MV-4-11 (cell line): Measurements from ENCODE around the gene CLCF1.

ENCODE experiments used
- DNase-seq: peaks from one replicate; lab custom pipeline; 2025; lab: John Stamatoyannopoulos, UW

The CLCF1 gene

GRCh38 chr11:67372993-67373647 is at the start of gene CLCF1:
TSS of gene CLCF1 (minus strand) at chr11:67373598. CDS start at chr11:67373539, 59 bp downstream.
- DNase-seq: no peak

GRCh38 chr11:67422891-67423290 is 49.5 kb upstream of the CLCF1 start:
- no peak for DNase-seq

- no peak for DNase-seq
Observed at GRCh38 chr11:67421430-67422031, 48.1 kb upstream of the CLCF1 start.

DNA sequence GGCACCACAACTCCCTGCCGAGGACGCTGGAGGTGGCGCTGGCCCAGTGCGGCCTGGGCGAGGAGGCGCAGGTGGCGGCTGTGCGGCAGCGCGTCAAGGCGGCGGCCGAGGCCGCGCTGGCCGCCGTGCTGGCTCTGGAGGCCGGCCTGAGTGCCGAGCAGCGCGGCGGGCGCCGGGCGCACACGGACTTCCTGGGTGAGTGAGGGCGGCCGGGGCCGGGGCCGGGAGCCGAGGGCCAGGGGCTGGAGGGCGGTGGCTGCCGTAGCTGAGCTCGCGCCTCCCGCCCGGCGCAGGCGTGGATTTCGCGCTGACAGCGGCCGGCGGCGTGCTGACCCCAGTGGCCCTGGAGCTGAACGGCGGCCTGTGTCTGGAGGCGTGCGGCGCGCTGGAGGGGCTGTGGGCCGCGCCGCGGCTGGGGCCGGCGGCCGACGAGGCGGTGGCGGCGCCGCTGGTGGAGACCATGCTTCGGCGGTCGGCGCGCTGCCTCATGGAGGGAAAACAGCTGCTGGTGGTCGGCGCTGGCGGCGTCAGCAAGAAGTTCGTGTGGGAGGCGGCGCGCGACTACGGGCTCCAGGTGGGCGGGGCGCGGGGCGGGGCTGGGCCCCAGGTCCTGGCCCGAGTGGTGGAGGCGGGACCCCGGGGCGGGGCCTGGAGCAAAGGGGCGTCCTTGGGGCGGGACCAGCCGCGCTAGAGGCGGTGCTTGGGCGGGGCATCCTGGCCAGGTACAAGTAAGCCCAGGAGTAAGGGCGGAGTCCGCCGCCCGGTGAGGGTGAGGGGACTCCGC is 47.4 kb upstream of the CLCF1 start:
- DNase-seq: peak; percentile 80

DNA sequence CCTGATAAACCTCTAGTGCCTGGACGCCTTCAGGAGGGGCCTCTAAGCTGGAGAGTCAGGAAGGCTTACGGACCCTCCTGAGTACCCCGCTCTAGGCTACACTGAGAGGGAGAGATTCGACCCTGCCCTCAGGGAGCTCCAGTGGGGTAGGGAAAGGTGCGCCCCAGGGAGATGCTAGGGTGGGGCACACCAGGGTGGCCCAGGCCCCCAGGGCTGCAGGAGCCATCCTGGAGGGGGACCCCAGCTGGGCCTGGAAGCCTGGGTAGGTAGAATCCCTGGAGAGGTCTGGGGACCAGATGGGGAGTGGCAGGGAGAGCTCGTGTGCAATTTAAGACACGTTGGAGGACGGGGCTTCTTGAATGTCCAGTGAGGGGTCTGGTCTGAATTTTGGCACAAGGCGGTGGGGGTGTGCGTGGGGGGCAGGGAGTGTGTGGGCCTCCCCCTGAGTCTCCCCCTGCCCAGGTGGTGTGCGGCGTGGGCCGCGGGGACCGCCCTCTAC is 46.8 kb upstream of the CLCF1 start:
- DNase-seq: no peak

GRCh38 chr11:67419325-67420049 is 46.1 kb upstream of the CLCF1 start:
- no peak for DNase-seq

- DNase-seq: peak; percentile 22
Observed at GRCh38 chr11:67418476-67419281, 45.3 kb upstream of the CLCF1 start.

DNA sequence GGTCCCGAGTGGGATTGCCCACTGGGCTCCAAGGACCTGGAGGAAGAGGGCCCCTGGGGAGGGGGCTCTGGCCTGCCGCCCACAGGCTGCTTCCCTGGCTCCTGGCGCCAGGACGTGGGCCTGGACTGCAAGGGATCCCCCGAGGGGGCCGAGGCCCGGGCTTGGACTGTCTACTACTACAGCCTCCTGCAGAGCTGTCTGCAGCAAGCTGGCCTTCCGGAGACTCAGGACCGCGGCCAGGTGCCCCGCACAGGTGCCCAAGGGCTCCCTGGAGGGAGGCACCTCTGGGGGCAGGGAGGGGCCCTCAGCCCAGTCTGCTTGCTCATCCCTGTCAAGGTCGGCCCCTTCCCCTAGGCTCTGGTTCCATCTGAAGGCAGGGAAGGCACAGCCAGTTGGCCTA is 44.0 kb upstream of the CLCF1 start:
- DNase-seq: no peak

- peak; percentile 16 for DNase-seq
Observed at GRCh38 chr11:67416416-67417335, 43.3 kb upstream of the CLCF1 start.

DNA sequence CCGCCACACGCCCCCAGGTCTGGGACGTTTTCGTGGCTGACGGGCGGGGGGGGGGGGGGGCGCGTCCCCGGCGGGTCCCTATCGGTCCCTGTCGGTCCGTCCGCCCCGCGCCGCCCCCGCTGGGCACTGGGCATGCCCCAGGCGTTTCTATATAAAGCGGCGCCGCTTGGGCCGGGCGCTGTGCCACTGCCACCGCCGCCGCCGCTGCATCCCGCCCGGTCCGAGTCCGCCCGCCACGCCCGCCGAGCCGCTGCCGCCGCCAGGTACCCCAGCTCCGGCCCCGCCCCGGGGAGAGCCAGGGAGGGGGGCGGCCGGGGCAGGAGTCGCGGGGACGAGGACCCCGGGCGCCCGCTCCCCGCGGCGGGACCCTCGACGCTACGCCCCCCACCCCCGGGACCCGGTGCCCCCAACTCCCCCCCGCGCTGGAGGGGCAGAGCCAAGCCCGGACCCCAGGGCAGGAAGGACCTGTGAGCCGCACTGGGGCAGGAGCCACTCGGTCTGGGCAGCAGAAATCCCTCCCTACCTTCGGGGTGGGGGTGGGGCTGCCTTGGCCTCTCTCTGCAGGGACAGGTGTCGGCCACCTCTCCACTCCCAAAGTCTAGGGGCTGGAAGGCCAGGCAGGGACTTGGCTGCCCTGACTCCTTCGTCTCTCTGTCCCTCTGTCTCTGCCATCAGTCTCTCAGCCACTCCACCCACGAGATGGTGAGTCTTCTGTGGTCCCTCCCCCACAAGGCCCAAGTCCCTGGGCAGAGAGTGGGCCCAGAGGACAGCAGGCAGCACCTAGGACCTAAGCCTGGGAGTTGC is 42.3 kb upstream of the CLCF1 start, which contains the start of gene CARNS1:
Gene CARNS1, plus strand, starts transcription at position 178 of the 804 bp plus-strand sequence. Its CDS starts 522 bp downstream, at position 700.
- DNase-seq: no peak

GRCh38 chr11:67413266-67413849 is 40.0 kb upstream of the CLCF1 start:
- DNase-seq: no peak

GRCh38 chr11:67412495-67413179 is 39.2 kb upstream of the CLCF1 start:
- no peak for DNase-seq

- DNase-seq: no peak
Observed at GRCh38 chr11:67411785-67412152, 38.4 kb upstream of the CLCF1 start.

DNA sequence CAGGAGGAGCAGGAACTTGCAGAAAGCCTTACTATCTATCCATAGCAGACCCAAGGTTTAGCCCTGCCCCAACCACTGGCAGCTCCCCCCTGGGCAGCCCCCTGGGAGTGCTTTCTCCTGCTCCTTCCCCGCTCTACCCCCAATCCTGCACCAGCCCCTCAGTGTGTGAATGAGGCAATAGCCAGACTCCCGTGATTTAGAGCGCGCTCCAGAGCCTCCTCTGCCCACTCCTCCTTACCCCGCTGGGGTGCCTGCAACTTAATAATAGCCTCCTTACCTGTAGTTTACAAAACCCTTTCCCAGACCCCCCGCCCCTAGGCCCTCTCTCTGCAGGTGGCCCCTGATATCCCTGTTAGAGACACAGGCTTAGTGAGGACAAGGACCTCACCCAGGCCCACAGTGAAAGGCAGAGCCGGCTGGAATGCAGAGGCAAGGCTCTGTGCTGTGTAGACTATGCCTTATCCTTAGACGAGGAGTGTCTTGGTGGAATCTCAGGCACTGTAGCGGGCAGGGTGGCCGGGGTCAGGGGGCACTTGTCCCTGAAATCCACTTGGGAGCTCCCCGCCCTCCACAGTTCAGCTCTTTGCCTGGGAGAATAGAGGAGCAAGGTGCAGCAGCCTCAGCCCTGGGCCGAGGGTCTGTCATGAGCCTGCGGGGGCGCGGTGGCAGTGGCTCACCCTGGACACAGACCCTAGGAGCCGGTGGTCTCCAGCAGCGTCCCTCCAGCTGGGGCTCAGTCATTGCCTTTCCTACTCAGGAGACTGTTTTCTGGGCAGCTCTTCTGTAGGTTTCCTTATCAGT is 37.8 kb upstream of the CLCF1 start:
- no peak for DNase-seq

DNA sequence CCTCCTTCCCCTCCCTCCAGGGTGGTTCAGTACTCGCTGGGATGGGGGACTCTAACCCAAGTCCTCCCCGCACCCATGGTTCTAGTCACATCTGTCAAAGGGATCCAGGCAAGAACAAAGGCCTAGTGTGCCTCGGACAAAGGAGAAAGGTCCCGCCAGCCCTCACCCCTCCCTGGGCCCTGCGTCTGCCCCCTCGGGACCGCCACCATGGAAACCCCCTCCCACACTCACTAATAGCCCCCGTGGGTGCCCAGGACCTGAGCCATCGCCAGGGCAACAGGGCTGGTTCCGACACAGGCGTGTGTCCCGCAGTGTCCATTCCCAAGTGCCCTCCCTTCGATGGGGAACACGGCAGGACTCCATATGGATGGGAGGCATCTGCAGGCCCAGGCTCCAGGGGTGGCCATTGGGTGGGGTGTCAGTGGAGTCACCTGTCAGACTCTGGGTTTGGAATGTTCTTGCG is 37.0 kb upstream of the CLCF1 start:
- no peak for DNase-seq

DNA sequence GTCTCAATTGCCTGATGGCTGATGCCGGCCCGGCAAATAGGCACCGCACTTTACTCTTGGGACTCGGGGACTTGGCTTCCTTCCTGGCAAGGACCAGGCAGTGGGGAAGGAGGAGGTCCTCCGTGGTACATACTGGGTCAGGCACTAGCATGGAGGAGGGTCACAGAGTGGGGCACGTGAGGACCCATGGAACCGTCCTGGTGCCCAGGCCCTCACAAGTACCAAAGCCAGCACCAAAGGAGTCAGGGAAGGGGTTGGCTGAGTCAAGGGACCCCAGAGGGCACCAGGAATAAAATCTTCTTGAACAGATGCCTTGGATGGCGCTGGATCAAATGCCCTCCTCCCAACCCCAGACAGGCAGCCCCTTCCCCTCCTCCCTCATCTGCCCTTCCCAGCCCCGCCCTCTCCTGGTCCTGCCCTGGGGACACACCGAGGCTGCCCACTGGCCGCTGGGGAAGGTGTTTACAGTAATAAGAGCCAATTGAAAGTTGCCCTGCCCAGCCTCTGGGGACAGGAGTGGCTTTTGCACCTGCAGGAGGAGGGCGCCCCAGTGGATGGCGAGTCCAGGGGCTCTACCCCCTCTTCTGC is 36.5 kb upstream of the CLCF1 start:
- DNase-seq: no peak

- peak; percentile 63 for DNase-seq
Observed at GRCh38 chr11:67409261-67409666, 35.9 kb upstream of the CLCF1 start.
